GM19324 (cell line): Measurements from ENCODE around the gene TMEM178A.

ENCODE experiments used
- ATAC-seq: cut with Tn5 transposase; IDR thresholded peaks from one replicate; pipeline ENCODE4 v1.9.1; 2021; ENCODE audit warnings: mild to moderate bottlenecking, moderate library complexity; ENCODE audit not compliant: unreplicated experiment, low FRiP score

Gene TMEM178A

DNA sequence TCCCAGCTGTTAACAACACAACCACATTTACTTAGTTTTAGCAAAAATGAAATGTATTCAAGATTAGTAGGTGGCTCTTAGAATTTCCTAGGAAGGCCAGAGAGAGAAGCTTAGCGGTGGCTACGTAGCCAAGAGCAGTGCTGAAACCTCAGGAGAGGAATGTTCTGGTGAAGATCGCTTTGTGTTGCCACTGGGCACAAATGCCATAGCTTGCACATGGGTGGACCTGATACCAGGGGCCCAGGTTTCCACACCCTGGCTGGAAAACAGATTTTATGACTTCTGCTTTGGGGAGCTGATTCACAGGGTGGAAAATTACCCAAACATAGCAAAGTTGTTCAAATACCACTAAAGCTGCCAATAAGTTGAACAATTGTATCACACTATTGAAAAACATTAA lies 69.9 kb downstream of the TMEM178A start:
- no peak for ATAC-seq

DNA sequence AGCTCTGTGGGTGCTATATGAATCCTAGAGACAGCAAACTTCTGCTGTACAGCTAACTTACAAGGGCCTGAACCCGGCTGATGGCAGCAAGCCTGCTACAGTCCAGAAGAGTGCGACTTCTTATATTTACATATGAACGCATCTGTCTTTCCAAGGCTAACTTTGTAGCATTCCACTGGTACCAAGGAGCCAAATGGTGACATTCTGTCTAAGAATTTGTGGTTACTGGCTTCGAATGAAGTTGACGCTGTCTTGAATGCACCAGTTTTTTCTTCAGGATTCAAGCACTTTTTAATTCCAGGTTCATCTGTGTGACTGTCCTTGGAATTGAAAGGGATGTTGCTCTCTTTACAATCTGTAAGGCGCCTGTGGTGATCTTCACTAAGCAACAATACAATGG lies 70.9 kb downstream of the TMEM178A start:
- ATAC-seq = no peak

DNA sequence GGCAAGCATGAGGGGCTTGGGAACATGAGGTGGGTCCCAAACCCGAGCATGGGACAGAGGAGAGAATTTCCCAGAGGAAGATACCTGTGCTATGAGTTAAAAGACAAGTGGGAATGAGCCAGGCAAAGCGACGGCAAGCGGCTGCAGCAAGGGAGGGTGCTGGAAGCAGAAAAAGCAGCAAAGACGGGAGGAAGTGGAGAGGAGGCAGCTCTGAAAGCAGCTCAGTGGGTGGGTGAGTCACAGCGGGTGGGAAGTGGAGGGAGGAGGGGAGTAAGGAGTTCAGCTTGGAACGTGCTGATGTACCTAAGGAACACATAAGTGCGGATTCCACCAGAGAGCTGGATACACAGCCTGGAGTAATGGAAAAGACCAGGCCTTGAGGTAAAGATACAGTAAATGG lies 71.9 kb downstream of the TMEM178A start:
- ATAC-seq = no peak

DNA sequence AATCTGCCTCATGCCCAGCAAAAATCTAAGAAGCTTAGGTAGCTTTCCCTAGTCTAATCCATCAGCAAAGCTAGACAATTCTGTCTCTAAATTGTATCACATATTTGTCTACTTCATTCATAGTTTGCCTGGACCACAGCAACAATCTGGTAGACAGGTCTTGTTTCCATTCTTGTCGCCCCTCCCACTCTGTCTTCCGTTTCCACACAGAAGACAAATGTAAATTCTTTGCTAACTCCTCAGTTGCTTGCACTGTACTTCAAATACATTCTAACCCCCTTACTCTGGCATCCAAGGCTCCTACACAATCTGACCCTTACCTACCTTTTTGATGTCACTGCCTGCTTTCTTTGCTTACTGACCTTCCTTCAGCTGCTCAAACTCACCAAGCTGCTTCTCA lies 73.2 kb downstream of the TMEM178A start:
- ATAC-seq = no peak

DNA sequence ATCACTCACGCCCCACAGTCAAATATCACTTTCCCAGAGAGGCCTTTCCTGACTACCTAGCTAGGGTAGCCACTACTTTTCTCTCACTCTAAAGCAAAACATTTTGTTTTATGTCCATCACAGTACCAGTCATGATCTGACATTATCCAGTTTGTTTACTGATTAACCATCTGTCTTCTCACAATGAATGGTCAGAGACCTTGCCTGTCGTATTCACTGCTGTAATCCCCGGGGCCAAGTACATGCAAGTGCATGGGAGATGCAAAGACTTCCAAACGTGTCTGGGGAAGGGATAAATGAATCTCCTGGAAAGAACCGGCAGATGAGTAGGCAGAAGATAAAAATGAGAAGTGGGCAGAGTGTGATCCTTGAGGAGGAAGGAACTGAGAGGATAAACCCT lies 73.7 kb downstream of the TMEM178A start:
- ATAC-seq = no peak

DNA sequence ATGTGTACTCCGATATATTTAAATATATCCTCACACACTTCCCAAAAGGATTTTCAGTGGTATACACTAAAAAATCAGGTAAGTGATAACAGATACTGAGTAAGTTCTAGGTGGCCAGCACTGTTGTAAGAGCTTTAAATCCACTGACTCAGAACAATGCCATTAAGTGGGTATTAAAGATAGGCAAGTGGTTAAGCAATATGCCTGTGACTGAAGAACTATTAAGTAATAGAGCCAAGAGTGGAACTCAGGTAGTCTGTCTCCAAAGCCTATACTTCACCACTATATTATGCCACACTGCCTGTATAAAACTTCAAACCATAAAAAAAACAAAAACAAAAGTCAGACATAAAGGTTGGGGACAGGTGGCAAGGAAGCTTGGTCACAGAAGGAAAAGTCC lies 76.2 kb downstream of the TMEM178A start:
- no peak for ATAC-seq

DNA sequence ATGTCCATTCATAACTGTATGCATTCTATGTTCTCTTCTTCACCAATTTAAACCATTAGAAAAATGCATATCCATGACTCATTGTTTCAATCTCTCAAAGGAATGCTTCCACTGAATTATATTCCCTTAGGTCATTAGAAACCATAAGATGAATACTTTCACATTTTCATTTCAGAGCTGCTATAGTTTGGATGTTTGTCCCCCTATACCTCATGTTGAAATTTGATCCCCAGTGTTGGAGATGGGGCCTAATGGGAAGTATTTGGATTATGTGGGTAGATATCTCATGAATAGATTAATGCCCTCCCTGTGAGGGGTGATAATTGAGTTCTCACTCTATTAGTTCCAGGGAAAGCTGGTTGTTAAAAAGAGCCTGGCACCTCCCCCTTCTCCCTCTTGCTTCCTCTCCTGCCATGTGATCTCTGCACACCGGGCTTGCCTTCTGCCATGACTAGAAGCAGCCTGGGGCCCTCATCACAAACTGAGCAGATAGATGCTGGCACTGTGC lies 77.6 kb downstream of the TMEM178A start:
- ATAC-seq = no peak

DNA sequence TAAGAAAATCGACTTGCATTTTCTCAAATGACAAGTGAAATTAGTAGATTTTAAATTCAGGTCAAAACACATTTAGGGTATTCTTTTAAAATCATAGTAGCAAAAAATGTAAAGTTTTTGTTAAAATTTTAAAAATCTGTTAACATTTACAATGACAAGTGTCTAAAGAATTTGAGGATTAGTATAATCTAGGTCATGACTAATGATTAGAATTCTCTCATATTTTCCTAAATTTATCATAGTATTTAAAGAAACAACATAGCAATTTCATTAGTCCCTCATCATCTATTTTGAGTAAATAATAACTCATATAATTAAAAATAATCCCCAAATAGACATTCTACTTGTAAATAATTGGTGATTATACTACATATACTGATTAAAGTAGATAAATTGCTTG lies 89.7 kb downstream of the TMEM178A start:
- ATAC-seq = no peak

DNA sequence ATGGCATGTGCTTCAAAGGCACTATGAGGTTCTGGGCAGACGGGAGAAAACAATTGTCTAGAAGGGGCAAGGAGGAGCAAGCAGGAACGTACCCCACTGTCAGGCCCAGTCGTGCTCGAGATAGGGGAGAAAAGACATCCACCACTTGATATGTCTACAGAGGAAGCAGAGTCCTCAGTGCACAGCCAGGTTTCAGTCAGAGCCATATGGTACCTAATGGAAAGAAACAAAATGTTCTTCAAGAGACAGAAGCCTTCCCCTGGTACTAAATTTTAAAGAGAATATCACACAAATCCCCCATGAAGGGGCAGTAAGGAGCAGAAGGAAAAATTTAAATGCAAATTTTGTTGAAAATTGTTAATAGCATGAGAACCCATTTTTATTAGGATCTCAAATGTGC lies 91.4 kb downstream of the TMEM178A start:
- no peak for ATAC-seq

DNA sequence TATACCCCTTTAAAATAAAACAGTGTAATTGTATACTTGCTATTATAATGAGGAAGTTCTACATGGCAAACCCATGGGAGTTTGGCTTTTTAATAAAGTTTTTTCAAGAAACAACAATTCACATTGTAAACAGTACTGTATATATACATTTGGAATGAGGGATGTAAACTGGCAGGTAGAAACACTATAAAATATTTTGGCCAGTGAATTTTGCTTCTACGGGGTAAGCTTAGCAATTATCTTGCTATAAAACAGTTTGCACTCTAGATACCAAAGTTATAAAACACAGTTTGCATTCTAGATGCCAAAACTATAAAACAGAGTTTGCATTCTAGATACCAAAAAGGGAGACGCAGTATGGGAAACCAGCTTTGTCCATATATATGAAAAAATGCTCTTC lies 96.7 kb downstream of the TMEM178A start:
- ATAC-seq = no peak
